CMK (cell line): ENCODE data around the gene FGA.
A peak's percentile ranks its signal among the peaks of the same experiment; 100 is the strongest.

Source experiments
- DNase-seq: peaks from one replicate; pipeline ENCODE4 v3.0.0-alpha.2; 2010; ENCODE audit warnings: low read depth

The FGA gene

GRCh38 chr4:154579927-154580326 lies 10.6 kb downstream of the FGA start:
- DNase-seq, result no peak

GRCh38 chr4:154578919-154579318 lies 11.6 kb downstream of the FGA start:
- DNase-seq, result no peak

- DNase-seq, result no peak
Observed at GRCh38 chr4:154577324-154577723, 13.2 kb downstream of the FGA start.

GRCh38 chr4:154574311-154574710 lies 16.2 kb downstream of the FGA start:
- no peak for DNase-seq

- no peak for DNase-seq
Observed at GRCh38 chr4:154573190-154573870, 17.2 kb downstream of the FGA start.

GRCh38 chr4:154569584-154569983 lies 21.0 kb downstream of the FGA start:
- no peak for DNase-seq

- DNase-seq, result no peak
Observed at GRCh38 chr4:154569028-154569427, 21.5 kb downstream of the FGA start.

- DNase-seq, result no peak
Observed at GRCh38 chr4:154566639-154567204, 23.8 kb downstream of the FGA start.

GRCh38 chr4:154565704-154566103 lies 24.8 kb downstream of the FGA start:
- DNase-seq, result no peak

GRCh38 chr4:154564311-154564710 lies 26.2 kb downstream of the FGA start:
- no peak for DNase-seq

GRCh38 chr4:154562697-154563254 lies 27.8 kb downstream of the FGA start, which contains the start of gene FGB:
FGB (plus strand) TSS chr4:154563011; CDS start chr4:154563019, 8 bp downstream.
- no peak for DNase-seq

- DNase-seq, result no peak
Observed at GRCh38 chr4:154560824-154561231, 29.7 kb downstream of the FGA start.

- no peak for DNase-seq
Observed at GRCh38 chr4:154560419-154560801, 30.1 kb downstream of the FGA start.

- DNase-seq, result no peak
Observed at GRCh38 chr4:154559494-154560418, 30.8 kb downstream of the FGA start.

- no peak for DNase-seq
Observed at GRCh38 chr4:154559141-154559493, 31.4 kb downstream of the FGA start.

GRCh38 chr4:154551872-154552686 lies 38.5 kb downstream of the FGA start:
- DNase-seq, result peak; percentile 58

- DNase-seq, result peak; percentile 78
Observed at GRCh38 chr4:154549894-154550790, 40.4 kb downstream of the FGA start, which contains the start of gene PLRG1. PLRG1 (minus strand) TSS chr4:154550400; CDS start chr4:154550308, 92 bp downstream.

- no peak for DNase-seq
Observed at GRCh38 chr4:154545689-154546088, 44.9 kb downstream of the FGA start.

- no peak for DNase-seq
Observed at GRCh38 chr4:154542271-154542879, 48.2 kb downstream of the FGA start.
